Measurements from ENCODE around the gene G6PD. TPM values are rescaled to one million over a fixed set of nuclear protein-coding genes. Genes with fewer than 3 reads are reported as not detected.
A peak's percentile ranks its signal among the peaks of the same experiment; 100 is the strongest.
"Not testable (repeated sequence)": the region's sequence is repeated elsewhere in the genome, so short reads cannot be mapped to it uniquely, and the experiment has no call there.

G6PD gene
- total RNA-seq, 1 donor from 2014 or later = 75.0 TPM

DNA sequence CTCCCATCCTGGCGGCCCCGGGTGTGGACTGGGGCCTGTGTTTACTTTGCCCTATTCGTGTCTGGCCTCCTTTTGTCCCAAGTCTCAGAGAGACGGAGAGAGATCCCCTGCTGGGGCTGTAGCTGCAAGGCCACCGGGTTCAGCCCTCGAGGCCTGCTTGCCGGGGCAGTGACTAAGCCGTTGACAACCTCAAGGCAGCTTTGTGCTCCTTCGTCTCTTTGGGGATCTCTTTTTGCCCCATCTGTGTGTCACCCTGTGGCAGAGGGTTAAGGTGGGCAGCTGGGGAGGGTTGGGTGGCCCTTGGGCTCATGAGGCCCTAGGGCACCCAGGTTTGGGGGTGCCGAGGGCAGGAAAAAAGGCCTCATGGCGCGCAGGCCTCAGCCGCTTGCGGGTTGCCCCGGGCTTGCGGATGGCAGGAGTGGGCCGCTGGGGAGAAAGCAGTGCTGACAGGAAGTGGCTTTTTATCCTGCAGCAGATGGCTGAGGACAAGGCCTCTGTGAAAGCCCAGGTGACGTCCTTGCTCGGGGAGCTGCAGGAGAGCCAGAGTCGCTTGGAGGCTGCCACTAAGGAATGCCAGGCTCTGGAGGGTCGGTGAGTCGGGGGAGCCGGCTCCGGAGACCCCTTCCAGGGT is 11.5 kb upstream of the G6PD start:
- H3K36me3 Mint-ChIP-seq (ENCODE audit: low read depth); H3K27ac Mint-ChIP-seq; H3K4me1 Mint-ChIP-seq; DNase-seq; intact Hi-C loops (cut with micrococcal nuclease); H3K27me3 Mint-ChIP-seq; H3K9me3 Mint-ChIP-seq; H3K4me3 Mint-ChIP-seq: not testable (repeated sequence)

GRCh38 chrX:154552112-154552806 is 5.6 kb upstream of the G6PD start:
- H3K27ac Mint-ChIP-seq; DNase-seq; intact Hi-C loops (cut with micrococcal nuclease); H3K9me3 Mint-ChIP-seq; H3K4me3 Mint-ChIP-seq; H3K27me3 Mint-ChIP-seq: not testable (repeated sequence)
- peaks cover 25% of the 10 kb centered on the region for H3K4me1 Mint-ChIP-seq
- H3K36me3 Mint-ChIP-seq (ENCODE audit: low read depth) = peaks cover 18% of the 10 kb centered on the region

DNA sequence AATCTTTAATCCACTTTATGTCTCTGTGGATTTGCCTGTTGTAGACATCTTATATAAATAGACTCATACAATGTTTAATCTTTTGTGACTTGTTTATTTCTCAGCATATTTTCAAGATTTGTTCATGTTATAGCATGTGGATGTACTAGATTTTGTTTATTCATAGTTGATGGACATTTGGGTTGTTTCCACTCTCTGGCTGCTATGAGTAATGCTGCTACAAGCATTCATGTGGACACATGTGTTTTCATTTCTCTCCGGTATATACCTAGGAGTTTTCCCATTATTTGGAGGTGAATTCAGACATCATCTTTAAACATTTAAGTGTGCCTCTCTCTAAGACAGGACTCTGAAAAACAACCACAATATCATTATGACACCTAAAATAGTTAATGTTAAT is 3.1 kb upstream of the G6PD start:
- intact Hi-C loops (cut with micrococcal nuclease) = no loop called here
- H3K4me3 Mint-ChIP-seq = peak overlapping the region; percentile 21
- peak overlapping the region; percentile 25 for H3K27ac Mint-ChIP-seq
- no peak for DNase-seq
- H3K36me3 Mint-ChIP-seq (ENCODE audit: low read depth) = peaks cover 18% of the 10 kb centered on the region
- H3K27me3 Mint-ChIP-seq = no peaks in the 10 kb centered on the region
- H3K9me3 Mint-ChIP-seq = no peaks in the 10 kb centered on the region
- H3K4me1 Mint-ChIP-seq = peaks cover 31% of the 10 kb centered on the region

- H3K4me1 Mint-ChIP-seq = peaks cover 34% of the 10 kb centered on the region
- H3K4me3 Mint-ChIP-seq = peak overlapping the region; percentile 96
- peaks cover 15% of the 10 kb centered on the region for H3K36me3 Mint-ChIP-seq (ENCODE audit: low read depth)
- H3K27me3 Mint-ChIP-seq = no peaks in the 10 kb centered on the region
- DNase-seq = no peak
- H3K27ac Mint-ChIP-seq = peak overlapping the region; percentile 97
- no peaks in the 10 kb centered on the region for H3K9me3 Mint-ChIP-seq
- intact Hi-C loops (cut with micrococcal nuclease) = no loop called here
Measured at GRCh38 chrX:154548028-154548316, 1.3 kb upstream of the G6PD start.

- H3K27me3 Mint-ChIP-seq = no peaks in the 10 kb centered on the region
- H3K27ac Mint-ChIP-seq = peak within 1 kb of the TSS; percentile 97
- H3K4me3 Mint-ChIP-seq = peak within 1 kb of the TSS; percentile 96
- no peaks in the 10 kb centered on the region for H3K9me3 Mint-ChIP-seq
- peak; percentile 97 for DNase-seq
- peaks cover 39% of the 10 kb centered on the region for H3K4me1 Mint-ChIP-seq
- peaks cover 15% of the 10 kb centered on the region for H3K36me3 Mint-ChIP-seq (ENCODE audit: low read depth)
- intact Hi-C loops (cut with micrococcal nuclease) = loop anchor here (1.0 kb wide), 1 partner anchor 69 kb away; no protein-coding TSS in a partner anchor
Measured at GRCh38 chrX:154547245-154548027, 790 bp upstream of the G6PD start, which contains the start of gene IKBKG. TSS of gene IKBKG (plus strand) at chrX:154547620. CDS start at chrX:154552003, 4,383 bp downstream.

DNA sequence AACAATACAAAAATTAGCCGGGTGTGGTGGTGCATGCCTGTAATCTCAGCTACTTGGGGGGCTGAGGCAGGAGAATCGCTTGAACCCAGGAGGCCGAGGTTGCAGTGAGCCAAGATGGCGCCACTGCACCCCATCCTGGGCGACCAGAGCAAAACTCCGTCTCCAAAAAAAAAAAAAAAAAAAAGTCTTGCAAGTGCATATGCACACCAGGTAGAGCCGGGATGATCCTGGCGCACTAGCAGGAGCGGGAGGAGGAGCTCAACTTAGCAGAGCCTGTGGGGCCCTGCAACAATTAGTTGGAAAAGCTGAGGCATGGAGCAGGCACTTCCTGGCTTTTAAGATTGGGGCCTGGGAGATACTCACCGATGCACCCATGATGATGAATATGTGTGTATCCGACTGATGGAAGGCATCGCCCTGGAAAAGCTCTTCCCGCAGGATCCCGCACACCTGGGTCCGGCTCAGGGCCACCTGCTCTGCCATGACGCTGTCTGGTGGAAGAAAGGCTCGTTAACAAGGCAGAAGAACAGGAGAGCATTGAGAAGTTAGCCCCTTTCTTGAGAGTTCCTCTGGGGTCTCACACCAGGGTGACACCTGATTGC is 872 bp downstream of the G6PD start:
- peaks cover 40% of the 10 kb centered on the region for H3K4me1 Mint-ChIP-seq
- intact Hi-C loops (cut with micrococcal nuclease) = no loop called here

GRCh38 chrX:154542723-154543424 is 3.8 kb downstream of the G6PD start:
- peak; percentile 59 for DNase-seq
- Mint-ChIP-seq H3K36me3 (ENCODE audit: low read depth) (peaks cover 13% of the 10 kb centered on the region), H3K9me3 (no peaks in the 10 kb centered on the region), H3K4me3 (peak overlapping the region; percentile 79), H3K27ac (peak overlapping the region; percentile 91), H3K27me3 (no peaks in the 10 kb centered on the region), H3K4me1 (peaks cover 27% of the 10 kb centered on the region)
- intact Hi-C loops (cut with micrococcal nuclease) = no loop called here

More for the DNA sequence above, 872 bp downstream of the G6PD start:
- no peak for DNase-seq
- Mint-ChIP-seq H3K27ac (peak overlapping the region; percentile 56), H3K36me3 (ENCODE audit: low read depth) (peaks cover 15% of the 10 kb centered on the region), H3K9me3 (no peaks in the 10 kb centered on the region), H3K4me3 (peak overlapping the region; percentile 77), H3K27me3 (no peaks in the 10 kb centered on the region)

DNA sequence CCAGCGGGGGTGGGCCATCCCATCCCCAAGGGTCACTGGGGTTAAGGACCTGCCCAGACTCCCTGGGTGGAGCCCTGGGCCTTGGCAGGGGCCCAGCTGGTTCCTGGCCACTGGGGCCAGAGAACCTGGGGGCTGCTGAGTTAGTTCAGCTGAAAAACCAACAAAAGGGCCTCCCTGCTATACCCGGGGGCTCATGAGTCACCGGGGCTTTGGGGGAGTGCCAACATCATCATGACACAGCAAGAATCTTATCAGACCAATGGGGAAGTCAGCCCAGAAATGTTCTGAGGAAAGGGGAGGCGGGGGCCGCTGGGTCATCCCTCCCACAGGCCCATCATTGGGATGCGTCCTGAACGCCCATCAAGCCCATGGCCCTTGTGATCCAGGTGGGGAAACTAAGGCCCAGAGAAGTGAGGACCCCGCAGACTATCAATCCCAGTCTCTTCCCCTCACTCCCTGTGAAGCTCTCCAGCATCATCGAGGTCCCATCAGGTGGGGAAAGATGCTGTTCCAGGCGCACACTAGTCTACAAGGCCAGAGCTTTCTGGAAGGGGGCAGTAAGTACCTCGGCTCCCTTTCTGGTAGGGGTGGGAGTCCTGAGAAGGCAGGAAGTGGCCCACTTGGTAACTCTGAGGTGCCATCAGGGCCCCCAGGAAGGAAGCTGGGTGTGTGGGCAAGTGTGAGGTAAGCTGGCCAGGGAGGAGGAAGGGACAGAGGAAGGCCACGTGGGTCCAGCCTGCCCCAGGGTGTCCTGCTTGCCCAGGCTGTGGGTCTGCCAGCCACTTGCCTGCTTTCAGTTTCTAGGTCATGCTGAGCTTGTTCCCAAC is 4.5 kb downstream of the G6PD start:
- peak overlapping the region; percentile 91 for H3K27ac Mint-ChIP-seq
- peak overlapping the region; percentile 79 for H3K4me3 Mint-ChIP-seq
- intact Hi-C loops (cut with micrococcal nuclease) = no loop called here
- no peaks in the 10 kb centered on the region for H3K27me3 Mint-ChIP-seq
- no peaks in the 10 kb centered on the region for H3K9me3 Mint-ChIP-seq
- H3K4me1 Mint-ChIP-seq = peaks cover 26% of the 10 kb centered on the region
- H3K36me3 Mint-ChIP-seq (ENCODE audit: low read depth) = peaks cover 14% of the 10 kb centered on the region
- no peak for DNase-seq

DNA sequence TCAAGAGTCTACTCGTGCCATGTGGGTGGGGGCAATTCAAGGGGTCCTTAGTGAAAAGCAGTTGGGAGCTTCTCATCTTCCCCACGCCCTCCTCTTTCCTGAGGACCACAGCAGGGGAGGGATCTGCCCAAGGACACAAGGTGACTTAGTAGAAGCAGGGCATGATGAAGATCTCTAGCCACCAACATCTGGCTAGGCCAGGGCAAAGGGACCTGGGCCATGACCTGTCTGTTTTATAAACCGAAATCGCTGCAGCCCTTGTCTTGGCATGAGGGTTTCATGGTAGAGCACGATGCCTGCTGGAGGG is 5.1 kb downstream of the G6PD start:
- H3K36me3 Mint-ChIP-seq (ENCODE audit: low read depth) = peaks cover 14% of the 10 kb centered on the region
- no peaks in the 10 kb centered on the region for H3K9me3 Mint-ChIP-seq
- DNase-seq = no peak
- H3K27me3 Mint-ChIP-seq = no peaks in the 10 kb centered on the region
- intact Hi-C loops (cut with micrococcal nuclease) = no loop called here
- H3K4me1 Mint-ChIP-seq = peaks cover 26% of the 10 kb centered on the region
- H3K4me3 Mint-ChIP-seq = no peak overlapping the region
- no peak overlapping the region for H3K27ac Mint-ChIP-seq

GRCh38 chrX:154540897-154541535 is 5.6 kb downstream of the G6PD start:
- Mint-ChIP-seq H3K27me3 (no peaks in the 10 kb centered on the region), H3K36me3 (ENCODE audit: low read depth) (peaks cover 13% of the 10 kb centered on the region), H3K9me3 (no peaks in the 10 kb centered on the region), H3K4me1 (peaks cover 23% of the 10 kb centered on the region), H3K27ac (no peak overlapping the region), H3K4me3 (no peak overlapping the region)
- intact Hi-C loops (cut with micrococcal nuclease) = no loop called here
- no peak for DNase-seq

- intact Hi-C loops (cut with micrococcal nuclease); H3K9me3 Mint-ChIP-seq; H3K27me3 Mint-ChIP-seq; H3K4me3 Mint-ChIP-seq; H3K27ac Mint-ChIP-seq; DNase-seq: not testable (repeated sequence)
- peaks cover 13% of the 10 kb centered on the region for H3K36me3 Mint-ChIP-seq (ENCODE audit: low read depth)
- H3K4me1 Mint-ChIP-seq = peaks cover 19% of the 10 kb centered on the region
Measured at GRCh38 chrX:154540365-154540764, 6.3 kb downstream of the G6PD start.

GRCh38 chrX:154539077-154539476 is 7.6 kb downstream of the G6PD start:
- peaks cover 13% of the 10 kb centered on the region for H3K36me3 Mint-ChIP-seq (ENCODE audit: low read depth)
- H3K27me3 Mint-ChIP-seq = no peaks in the 10 kb centered on the region
- no peaks in the 10 kb centered on the region for H3K9me3 Mint-ChIP-seq
- no peak for DNase-seq
- H3K4me1 Mint-ChIP-seq = peaks cover 14% of the 10 kb centered on the region
- intact Hi-C loops (cut with micrococcal nuclease) = no loop called here
- H3K27ac Mint-ChIP-seq = no peak overlapping the region
- no peak overlapping the region for H3K4me3 Mint-ChIP-seq
